HG02884 (cell line): ENCODE results near the gene ZNF341.
"Not testable (repeated sequence)": the region's sequence is repeated elsewhere in the genome, so short reads cannot be mapped to it uniquely, and the experiment has no call there.

Experiments
- ATAC-seq: cut with Tn5 transposase; IDR thresholded peaks from one replicate; pipeline ENCODE4 v1.9.1; 2021; ENCODE audit warnings: mild to moderate bottlenecking, moderate library complexity; ENCODE audit not compliant: unreplicated experiment

Gene ZNF341

DNA sequence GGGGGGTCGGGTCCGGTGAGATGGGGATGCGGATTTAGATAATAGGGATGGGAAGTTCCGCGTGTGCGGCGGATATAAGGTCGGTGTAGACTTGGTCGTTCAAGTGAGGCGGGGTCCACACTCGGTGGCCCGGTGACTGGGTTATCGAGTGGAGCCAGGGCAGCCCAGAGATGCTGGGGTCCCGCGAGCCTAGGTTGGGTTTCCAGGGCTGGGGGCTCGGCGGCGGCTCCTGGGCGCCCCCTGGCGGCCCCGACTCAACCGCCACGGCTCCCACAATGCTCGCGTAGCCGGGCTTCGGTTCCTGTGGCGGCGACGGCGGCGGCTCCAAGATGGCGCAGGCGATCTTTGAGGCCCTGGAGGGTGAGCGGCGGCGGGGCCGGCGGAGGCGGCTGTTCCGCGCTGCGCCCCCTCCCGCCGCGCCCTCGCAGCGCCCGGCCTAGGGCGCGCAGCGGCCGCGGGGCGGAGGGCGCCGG lies at the start of gene ZNF341:
TSS of gene ZNF341 (plus strand) at position 304 of the 473 bp plus-strand sequence. CDS start at position 330, 26 bp downstream.
- ATAC-seq: peak; percentile 72

DNA sequence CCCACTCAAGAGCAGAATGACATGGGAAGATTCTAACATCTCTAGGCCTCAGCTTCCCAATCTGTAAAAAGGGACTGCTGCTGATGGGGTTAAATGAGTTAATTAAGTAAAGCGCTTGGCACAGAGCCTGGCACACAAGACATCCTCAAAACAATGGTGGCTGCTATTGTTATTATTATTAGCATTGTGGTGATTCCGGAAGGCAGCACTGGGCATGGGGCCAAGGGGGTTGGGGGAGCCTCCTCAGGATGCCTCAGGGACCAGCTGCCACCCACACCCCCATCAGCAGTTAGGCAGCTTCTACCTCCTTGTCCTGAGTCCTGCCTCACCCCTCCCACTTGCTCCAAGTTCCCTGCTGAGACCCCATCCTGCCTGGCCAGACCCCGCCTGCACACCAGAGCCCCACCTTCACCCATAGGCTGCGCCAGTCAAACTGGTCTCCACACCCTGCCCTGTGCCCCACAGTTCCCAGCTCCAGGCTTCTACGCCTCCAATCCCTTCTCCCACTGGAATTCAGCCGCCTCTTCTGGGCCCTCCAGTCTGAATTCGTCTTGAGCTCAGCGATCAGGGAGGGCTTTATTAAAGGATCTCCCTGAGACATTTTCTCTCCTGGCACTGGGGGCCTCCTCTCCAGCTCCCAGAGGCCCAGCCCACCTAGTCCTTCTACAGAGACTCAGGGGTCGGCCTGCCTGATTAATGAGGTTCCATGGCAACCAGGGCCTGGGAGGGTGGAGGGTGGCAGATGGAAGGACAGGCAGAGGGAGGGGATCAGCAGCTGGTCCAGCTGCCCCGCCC lies 47.1 kb upstream of the ZNF341 start:
- ATAC-seq: no peak

DNA sequence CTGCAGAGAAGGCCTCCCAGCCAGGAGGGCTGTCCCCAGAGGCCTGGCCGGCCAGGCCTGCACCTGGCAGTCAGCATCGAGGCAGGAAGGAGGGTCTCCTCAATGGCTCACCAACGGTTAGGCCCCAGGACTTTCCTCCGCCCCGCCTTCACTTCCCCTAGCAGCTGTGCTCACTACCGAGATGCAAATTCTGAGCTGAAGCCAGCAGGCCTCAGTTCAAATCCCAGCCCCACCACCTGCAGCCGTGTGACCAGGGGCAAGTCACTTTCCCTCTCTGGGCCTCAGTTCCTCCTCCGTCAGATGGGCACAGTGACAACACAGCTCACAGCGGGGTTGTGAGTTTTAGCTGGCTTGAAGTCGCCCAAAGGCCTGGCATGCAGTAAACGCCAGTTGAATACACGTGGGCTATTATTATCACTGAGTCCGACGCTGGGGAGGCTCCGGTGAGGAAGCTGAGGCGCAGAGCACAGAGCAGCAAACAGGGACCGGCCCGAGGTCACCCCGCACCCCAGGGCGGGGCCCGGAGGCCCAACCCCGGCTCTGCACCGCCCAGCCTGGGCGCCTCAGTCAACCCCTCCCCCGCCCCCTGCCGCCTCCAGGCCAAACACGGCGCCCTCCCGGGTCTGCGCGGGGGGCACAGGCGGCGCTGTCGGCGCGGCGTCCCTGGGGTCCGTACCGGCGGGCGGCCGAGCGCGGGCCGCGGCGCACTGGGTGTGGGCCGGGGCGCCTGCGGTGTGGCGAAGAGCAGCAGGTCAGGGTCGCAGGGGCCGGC lies 46.3 kb upstream of the ZNF341 start:
- peak; percentile 36 for ATAC-seq

DNA sequence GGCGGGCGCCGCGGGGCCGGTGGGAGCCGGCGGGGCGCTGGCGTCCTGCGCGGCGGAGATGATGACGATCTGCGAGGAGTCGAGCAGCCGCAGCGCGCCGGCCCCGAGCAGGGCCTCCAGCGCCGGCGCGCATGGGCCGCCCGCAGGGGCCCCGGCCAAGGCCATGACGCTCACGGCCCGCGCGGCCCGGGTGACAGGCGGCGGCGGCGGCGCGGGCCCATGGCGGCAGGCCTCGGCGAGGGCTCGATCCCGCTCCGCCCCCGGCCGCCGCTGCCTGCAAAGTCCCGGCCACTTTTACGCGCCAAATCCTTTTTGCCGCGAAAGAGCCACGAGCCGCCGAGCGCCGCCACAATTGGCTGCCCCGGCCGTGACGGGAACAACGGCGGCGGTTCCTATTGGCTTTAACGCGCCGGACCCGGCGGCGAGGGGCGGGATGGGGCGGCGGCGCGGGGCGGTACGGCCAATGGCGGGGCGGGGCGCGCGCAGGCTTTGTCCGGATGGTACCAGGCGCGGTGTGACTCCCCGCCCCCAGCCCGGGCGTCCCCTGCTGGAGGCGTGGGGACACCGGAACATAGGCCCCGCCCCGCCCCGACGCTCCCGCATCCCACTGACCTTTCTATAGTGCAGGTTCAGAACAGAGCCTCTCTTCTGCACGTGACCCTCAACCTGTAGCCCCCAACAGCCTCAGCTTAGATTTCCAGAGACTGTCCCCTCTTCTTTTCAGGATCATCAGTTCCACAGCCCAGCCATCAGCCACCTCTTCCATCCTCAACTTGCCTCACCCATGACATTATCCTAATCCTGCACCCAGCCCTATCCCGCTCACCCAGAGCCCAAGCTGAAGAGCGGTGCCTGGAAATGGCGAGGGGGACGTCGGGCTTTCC lies 45.5 kb upstream of the ZNF341 start, which contains the start of gene E2F1:
TSS of gene E2F1 (minus strand) at position 286 of the 884 bp plus-strand sequence. CDS start at position 165, 121 bp downstream.
- ATAC-seq: peak; percentile 78

DNA sequence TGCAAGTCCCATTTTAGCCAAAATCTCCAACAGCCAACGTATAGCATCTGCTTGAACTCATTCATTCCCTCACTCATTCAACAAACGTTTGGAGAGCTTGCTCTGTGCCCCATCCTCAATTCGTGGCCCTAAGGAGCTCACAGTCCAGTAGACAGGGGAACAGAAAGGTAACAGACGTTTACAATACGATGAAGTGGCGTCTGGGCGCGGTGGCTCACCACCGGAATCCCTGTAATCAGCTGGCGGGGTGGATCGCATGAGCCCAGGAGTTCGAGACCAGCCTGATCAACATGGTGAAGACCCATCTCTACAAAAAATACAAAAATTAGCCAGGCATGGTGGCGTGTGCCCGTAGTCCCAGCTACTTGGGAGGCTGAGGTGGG lies 44.8 kb upstream of the ZNF341 start:
- ATAC-seq: no peak

DNA sequence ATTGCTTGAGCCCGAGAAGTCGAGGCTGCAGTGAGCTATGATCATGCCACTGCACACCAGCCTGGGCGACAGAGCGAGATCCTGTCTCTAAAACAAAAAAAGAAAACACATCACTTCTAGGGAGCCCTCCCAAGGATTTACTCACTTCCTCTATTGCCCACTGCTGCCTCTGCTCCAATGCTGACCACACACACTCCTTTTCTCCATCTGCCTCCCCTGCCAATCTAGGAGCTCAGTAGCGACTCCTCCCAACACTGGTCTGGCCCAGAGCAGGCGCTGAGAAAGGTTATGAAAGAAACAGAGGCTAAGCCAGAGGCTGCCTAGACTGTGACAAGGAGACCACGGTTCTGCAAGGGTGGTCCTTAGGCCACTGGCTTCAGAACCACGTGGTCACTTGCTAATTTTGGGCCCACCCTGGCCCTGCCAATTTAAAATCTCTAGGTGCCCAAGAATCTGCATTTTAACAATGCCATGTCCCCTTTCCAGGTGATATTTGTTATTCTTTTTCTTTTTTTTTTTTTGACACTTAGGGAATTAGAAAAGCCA lies 44.4 kb upstream of the ZNF341 start:
- ATAC-seq: no peak

DNA sequence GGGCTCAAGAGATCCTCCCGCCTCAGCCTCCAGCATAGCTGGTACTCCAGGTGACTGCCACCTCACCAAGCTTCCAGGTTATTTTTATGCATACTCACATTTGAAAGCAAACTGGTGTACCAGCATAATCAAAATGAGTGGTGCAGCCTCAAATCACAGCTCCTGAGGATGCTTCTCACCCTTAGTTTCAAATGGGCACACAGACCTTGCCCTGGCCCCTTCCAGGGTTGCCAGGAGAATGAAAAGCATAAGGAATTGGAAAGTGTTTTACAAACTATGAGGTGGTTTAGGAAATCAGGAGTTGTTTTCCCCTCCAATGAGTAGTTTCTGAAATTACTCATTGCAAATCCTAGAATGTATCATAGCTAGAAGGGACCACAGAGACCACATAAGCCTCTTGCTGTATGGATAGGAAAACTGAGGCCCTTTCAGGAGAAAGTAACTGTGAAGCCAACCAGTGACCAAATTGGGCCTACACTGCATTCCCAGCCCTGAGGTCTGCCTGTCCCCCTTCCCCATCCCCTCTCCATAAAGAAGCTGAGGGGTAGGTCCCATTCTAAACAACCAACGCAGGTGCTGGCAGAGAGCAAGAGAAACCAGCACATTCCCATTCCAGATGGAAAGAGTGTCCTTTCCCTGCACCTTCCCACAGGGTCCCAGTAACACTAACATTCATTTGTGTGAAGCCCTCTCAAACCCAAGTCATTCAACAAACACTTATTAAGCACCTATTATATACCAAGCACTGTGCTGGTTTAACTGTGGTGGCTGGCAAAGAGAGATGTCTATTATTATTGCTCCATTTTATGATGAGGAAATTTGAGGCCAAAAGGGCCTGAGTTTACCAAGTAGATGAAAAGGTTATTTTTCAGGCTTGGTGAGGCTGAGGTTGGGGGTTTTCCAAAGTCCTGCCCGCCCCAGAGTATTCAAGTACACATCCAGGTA lies 43.5 kb upstream of the ZNF341 start:
- ATAC-seq: no peak

DNA sequence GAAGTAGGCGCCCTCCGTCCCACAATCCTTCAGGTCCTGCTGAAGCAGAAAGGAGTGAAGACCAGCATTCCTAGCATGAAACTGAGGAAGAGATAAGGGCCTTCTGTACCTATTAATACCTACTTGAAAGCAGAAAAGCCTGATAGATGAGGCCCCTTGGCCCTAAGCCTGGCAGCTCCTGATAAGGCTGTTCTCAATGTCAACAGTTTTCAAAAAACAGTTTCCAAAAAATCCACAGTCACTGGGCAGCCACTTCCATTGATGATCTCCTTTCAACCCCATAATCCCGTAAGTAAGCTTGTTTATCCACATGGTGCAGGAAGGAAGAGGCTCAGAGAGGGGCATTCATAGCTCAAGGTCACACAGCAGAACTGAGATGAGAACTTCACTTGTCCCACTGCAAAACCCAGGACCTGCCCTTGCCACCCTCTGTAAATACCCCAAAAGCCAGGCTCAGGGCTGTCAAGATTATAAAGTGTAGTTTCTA lies 42.8 kb upstream of the ZNF341 start:
- no peak for ATAC-seq

DNA sequence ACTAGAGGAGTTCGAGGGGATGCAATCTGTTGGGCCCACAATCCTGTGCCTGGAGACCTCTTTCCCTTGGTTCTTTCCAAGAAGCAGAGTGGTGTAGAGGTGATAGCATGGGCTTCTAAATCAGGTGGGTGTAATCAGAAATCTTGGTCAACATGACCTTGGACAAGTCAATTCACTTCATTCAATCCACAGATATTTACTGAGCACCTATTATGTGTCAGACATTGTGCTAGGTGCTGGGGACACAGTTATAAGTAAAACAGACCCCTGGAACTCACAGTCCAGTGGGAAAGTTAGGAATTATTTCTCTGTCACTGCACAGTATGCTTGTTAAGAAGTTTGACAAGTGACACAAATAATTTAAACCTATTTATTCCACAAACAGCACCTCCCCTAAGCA lies 42.3 kb upstream of the ZNF341 start:
- ATAC-seq: no peak

DNA sequence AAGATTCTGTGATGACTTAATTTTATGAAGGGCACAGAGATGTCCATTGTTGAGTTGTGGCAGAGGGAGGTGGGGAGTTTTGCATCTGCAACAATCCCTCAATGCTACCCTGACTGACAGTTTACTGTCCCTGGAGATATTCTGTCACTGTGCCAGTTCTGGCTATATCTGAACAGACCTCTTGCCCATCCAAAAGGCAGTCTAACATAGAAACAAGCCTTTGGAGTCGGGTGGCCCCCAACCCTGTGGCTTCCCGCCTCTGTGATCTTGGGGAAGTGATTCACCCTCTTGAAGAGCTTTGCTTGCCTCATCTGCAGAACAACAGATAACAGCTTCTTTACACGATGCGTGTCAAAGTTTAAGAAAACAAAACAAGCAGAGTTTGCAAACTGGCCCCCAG lies 41.8 kb upstream of the ZNF341 start:
- no peak for ATAC-seq

DNA sequence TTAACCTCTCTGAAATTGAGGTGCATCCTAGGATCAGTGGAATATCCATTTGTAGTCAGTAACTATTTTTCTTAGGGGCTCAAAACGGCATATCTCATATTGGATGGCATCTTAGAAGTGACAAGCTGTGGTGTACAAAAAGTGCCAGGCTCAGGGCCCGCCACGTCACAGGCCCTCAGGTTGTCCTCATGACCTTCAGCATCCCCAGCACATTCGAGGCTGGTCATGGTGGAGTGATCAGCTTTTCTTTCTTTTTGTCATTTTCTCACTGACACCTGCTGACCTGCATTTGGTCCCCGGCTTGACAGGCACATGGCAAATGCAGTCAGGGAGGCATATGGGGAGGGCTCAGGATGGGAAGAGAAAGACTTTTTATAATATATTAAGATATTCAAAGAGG lies 38.5 kb upstream of the ZNF341 start:
- no peak for ATAC-seq

DNA sequence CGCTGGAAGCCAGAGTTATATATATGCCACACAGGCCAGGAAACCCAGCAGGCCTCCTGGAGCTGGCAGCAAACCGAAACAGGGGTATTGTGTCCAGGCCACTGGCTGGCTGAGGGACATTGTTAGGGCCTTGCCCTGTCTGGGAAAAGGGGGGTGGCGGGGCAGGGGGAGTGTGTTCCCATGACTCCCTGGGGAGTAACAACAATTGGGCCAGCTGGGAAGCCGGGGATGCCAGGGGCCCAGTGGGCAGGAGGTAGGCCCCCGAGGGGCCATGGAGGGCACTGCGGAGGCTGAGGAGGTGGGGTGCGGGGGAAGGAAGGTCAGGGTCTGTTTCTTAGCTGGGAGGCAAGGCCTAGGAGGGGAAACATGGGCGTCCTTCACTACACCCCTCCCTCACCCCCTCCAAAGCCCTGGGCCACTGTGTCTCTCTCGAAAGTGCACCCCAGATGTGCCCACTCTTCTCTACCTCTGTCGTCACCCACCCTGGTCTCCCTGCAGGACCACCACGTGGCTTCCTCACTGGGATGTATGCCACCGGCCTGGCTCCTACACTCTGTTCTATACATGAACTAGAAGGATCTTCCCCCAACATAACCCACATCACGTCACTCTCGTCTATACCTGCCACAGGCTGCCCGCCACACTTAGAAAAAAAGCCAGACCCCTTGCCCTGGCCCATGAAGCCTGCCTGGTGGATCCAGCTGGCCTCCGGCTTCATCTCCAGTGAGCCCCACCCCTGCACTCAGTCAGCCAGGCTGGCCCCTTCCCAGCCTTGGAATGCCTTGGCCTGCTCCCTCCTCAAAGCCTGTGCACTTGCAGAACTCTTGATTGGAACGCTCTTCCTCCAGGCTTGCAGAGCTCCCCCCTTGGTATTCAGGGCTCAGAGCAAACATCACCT lies 37.8 kb upstream of the ZNF341 start:
- no peak for ATAC-seq

DNA sequence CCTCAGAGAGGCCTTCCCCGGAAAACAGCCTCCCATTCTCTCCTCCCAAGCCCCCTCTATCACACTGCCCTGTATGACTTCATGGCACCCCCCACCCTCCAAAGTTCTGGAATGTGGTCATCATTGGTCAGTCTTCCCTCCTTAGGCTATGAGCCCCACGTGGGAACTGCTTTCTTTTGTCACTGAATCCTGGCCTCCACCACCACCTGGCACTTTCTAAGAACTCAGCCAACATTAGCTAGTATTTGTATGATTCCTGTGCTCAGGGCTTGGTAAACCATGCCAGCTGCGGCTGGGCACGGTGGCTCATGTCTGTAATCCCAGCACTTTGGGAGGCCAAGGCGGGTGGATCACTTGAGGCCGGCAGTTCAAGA lies 37.2 kb upstream of the ZNF341 start:
- no peak for ATAC-seq

DNA sequence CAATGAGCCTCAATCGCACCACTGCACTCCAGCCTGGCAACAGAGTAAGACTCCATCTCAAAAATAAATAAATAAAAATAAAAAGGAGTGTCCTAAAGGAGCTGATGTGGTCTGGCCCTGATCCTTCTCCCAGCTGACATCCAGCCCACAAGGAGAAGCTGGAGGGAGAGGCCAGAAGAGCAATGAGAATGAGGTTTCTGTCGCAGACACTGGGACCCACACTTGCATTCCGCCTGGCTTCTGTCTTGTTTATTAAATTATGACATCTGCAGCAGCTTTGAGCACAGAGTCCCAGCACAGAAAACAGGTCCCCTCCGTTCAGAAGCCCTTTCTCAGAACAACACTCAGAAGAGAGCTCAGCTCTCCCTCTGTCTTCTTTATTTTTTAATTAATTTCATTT lies 35.3 kb upstream of the ZNF341 start:
- ATAC-seq: no peak

DNA sequence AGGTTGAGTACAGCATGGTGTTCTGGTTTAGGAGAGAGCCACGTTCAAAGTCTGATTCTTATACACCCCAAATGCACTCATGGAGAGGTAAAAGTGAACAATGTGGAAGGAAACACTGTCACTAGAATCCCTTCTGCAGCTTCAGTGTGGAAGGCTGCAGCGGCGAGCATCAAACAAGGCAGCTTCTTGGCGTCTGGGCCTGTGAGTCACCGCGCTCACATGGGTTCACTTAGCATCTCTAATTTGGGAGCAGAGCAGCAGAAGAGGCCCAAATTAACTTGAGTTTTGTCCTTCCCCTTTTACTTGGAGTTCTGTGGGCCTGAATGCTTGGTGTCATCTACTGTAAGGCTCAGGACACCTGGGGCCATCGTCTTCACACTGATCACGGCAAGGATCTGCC lies 34.7 kb upstream of the ZNF341 start:
- ATAC-seq: no peak

DNA sequence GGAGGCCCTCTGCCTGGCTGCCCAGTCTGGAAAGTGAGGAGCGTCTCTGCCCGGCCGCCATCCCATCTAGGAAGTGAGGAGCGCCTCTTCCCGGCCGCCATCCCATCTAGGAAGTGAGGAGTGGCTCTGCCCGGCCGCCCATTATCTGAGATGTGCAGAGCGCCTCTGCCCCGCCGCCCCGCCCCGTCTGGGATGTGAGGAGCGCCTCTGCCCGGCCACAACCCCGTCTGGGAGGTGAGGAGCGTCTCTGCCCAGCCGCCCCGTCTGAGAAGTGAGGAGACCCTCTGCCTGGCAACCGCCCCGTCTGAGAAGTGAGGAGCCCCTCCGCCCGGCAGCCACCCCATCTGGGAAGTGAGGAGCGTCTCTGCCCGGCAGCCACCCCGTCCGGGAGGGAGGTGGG lies 32.8 kb upstream of the ZNF341 start:
- ATAC-seq: not testable (repeated sequence)

DNA sequence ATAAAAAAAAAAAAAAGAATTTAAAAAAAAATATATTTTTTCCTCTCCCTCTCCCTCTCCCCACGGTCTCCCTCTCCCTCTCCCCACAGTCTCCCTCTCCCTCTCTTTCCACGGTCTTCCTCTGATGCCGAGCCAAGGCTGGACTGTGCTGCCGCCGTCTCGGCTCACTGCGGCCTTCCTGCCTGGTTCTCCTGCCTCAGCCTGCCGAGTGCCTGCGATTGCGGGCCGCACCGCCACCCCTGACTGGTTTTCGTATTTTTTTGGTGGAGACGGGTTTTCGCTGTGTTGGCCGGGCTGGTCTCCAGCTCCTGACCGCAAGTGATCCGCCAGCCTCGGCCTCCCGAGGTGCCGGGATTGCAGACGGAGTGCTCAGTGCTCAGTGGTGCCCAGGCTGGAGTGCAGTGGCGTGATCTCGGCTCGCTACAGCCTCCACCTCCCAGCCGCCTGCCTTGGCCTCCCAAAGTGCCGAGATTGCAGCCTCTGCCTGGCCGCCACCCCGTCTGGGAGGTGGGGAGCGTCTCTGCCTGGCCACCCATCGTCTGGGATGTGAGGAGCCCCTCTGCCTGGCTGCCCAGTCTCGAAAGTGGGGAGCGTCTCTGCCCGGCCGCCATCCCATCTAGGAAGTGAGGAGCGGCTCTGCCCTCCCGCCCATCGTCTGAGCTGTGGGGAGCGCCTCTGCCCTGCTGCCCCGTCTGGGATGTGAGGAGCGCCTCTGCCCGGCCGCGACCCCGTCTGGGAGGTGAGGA lies 30.9 kb upstream of the ZNF341 start:
- not testable (repeated sequence) for ATAC-seq
